Kidney capillary endothelial cell (primary cell): Measurements from ENCODE around the gene APBB1IP.

Experiments used
- DNase-seq: peaks from one replicate; pipeline ENCODE4 v3.0.0-alpha.2; 2018; ENCODE audit warnings: low spot score

APBB1IP gene

DNA sequence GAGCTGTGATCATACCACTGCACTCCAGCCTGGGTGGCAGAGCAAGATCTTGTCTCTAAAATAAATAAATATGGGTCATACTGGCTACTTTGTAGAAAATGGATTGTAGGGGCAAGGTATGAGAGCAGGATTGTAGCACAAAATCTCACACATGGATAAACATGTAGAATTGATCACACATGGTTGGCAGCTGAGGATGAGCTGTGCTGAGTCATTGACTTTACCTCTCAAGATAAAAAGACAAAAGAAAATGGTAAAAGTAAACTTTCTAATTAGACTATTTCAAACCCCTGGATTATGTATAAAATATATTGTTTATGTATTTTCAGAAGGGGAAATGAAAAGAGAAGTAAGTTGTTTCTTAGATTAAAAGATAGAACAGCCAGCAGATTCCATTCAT is 69.3 kb downstream of the APBB1IP start:
- DNase-seq, result no peak

DNA sequence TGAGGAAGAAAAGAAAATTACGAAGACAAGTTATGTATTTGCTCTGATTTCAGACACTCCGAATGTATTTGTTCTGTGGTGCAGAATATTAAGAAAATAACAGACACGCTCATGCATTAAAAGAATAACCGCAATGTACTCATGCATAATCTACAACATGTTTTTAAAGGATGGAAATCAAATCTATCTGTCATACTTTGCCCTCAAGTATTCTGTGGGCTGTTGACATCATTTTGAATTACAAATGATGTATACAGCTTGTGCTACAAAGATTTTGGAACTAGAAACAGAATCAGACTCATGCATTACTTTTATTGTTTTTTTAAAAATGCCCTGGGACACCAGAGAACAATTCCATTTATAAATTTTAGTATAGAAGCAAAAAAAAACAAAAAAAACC is 69.9 kb downstream of the APBB1IP start:
- DNase-seq, result no peak

DNA sequence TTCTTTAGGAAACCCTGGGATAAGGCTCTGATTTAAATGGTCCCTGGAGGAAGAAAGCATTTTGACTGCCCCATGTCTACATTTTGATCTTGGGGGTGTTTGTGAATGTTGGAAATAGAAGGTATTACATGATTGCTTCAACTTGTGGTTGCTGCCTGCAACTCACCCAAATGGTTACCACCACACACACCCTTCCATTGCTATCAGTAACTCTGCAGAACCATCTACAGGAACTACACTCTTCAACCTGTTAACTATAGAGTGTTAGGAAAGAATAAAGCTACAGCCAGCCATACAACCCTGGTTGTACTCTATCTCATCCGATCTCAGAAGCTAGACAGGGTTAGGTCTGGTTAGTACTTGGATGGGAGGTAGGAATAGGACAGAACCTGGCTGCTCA is 71.2 kb downstream of the APBB1IP start:
- DNase-seq, result no peak

GRCh38 chr10:26513101-26513500 is 75.0 kb downstream of the APBB1IP start:
- DNase-seq, result no peak

DNA sequence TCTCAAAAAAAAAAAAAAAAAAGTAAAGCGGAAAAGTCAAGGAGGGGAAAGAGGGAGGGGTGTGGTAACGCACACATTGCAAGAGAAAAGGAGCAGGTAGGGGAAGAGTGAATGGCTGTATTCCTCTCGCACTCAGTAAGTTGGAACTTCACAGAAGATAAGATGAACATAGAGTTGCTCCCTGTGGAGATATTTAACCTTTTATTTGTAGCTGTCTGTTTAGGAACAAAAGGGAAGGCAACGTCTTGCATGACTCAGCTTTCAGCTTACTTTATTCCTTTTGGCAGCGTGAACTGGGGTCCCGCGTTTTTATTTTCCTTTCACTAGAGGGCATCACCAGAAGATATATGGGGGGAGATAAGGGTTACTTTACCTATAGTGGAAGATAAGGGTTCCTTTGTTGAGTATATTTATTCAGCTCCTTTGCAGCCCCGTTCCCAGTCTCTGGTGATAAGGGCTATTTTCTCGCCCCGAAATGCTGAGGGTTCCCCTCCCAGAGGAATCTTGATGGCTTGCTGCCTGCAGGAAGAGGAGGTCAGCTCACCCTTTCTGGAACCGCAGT is 78.5 kb downstream of the APBB1IP start:
- DNase-seq, result no peak

DNA sequence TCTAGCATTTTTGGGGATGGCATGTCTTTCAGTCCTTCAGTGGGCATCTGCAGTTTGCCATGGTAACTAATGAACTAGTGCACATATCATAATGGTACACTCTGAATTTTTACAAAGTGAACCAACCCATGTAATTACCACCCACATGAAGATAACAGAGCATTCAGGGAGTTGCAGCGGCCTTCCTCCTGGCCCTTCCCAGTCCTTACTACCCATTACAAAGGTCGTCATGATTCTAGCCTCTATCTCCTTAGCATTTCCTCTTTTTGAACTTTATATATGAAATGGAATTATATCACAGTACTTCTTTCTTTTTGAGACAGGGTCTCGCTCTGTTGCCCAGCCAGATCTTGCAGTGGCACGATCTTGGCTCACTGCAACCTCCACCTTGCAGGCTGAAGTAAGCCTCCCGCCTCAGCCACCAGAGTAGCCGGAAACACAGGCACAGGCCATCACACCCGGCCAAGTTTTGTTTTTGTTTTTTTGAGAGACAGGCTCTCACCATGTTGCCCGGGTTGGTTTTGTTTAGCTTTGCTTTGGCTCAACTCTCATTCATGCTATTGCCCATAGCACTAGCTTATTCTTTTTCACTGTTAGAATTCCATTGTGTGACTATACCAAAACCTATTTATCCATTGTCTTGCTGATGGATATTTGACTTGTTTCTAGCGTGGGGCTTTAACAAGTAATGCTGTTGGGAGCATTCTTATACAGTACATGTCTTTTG is 79.2 kb downstream of the APBB1IP start:
- DNase-seq, result no peak

DNA sequence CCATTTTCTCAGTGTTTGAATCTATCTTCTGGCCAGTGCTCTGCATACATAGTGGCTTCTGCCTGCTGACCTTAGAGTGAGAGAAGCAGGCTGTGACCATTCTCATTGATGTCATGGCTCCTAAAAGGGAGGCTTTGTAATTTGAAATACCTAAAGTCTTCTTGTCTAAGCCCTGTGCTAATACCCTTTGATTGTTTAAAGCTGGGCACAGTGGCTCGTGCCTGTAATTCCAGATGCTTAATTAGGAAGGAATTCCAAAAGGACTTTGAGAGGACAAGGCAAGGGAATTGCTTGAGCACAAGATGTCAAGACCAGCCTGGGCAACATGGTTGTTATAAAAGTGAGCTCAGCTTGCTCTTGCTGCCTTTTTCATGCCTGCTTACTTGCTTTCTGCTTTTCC is 81.7 kb downstream of the APBB1IP start:
- DNase-seq, result no peak

DNA sequence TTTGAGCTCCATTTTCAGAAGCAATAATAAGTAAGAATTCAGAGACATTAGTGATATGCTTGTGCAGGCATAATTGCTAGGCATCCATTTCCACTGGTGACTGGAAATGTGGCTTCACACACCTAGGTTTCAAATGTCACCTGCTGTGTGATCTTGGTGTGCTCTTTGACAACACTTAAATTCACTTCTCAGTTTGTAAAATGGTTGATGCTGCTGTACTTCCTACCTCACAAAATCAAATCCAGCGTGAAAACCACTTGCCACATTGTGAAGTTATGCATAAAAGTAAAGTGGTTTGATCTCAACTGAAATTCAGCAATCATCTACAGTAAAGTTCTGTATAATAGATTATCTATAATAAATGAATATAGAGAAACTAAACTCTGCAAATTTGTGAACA is 82.4 kb downstream of the APBB1IP start:
- DNase-seq, result no peak

GRCh38 chr10:26524161-26524896 is 86.2 kb downstream of the APBB1IP start:
- DNase-seq, result no peak

DNA sequence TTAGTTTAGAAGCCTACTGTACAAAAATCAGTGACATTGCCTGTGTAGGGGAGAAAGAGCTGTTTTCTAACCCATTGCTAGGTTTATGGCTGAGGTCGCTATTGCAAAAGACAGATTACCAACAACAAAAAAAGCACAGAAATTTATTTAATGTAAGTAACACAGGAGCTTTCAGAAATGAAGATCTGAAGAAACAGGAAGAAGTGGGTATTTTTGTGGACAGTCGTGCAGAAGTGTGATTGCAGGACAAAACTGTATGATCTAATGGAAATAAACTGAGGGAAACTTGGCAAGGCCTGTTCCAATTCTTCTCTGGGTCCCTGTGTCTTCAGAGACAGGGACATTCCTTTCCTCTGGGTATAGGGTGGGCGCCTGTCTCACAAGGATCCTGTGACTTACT is 87.4 kb downstream of the APBB1IP start:
- DNase-seq, result no peak

DNA sequence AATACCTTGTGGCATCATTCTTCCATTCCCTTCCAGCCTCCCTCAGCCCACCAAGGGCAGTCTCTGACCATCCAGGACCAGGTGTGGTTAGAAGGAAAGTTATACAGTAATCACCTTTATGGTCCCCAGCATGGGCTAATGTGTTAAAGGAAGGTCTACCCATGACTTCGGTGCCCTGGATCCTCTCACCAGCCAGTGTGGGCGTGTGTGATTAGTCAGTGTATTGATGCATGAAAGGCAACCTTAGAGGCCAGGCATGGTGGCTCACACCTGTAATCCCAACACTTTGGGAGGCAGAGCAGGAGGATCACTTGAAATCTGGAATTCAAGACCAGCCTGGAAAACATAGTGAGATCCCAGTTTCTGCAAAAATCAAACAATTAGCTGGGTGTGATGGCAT is 88.9 kb downstream of the APBB1IP start:
- DNase-seq, result no peak

- DNase-seq, result no peak
These were observed 89.9 kb downstream of the APBB1IP start for GRCh38 chr10:26528048-26528447.

DNA sequence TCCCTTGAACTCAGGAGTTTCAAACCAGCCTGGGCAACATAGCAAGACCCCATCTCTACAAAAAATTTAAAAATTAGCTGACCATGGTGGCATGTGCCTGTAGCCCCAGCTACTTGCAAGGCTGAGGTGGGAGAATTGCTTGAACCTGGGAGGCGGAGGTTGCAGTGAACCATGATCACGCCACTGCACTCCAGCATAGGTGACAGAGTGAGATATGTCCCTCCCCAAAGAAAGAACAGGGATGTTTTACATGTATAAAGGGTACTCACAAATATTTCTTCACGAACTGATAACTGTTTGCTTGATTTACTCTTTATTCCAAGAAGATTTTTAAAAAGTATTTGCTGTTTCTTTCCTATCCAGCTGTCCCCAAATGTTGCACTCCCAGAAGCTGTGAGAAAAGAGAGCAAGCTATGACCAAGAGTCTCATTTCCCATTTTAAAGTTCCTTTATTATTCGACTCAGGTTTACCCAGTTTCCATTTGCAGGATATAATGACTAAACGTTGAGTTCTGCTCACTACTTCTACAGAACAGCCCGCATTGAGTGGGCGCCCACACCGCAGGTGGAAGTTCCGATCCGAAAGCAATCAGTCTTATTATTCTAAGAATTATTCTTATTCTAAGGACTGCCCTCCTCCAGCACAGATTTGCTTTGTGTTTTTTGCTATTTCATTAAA is 90.7 kb downstream of the APBB1IP start:
- no peak for DNase-seq

DNA sequence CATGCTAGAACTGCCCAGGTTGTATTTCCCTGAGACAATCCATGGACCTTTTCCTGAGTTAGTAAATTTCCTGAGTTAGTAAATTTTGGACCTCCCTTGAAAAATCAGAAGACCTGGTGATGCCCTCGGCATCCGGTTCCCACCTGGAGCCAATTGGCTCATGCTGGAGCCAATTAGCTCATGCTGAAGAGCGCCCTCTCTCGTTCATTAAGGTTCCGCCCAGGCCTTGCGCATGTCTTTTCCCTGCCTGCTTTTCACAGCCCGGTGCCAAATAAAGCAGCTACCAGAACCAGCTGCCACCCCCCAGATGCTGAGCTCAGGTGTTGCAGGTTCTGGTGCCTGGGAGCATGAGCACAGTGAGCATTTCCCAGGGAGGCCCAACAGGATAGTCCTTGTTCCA is 96.2 kb downstream of the APBB1IP start:
- DNase-seq, result no peak

- no peak for DNase-seq
These were observed 102.5 kb downstream of the APBB1IP start for GRCh38 chr10:26540601-26541000.

DNA sequence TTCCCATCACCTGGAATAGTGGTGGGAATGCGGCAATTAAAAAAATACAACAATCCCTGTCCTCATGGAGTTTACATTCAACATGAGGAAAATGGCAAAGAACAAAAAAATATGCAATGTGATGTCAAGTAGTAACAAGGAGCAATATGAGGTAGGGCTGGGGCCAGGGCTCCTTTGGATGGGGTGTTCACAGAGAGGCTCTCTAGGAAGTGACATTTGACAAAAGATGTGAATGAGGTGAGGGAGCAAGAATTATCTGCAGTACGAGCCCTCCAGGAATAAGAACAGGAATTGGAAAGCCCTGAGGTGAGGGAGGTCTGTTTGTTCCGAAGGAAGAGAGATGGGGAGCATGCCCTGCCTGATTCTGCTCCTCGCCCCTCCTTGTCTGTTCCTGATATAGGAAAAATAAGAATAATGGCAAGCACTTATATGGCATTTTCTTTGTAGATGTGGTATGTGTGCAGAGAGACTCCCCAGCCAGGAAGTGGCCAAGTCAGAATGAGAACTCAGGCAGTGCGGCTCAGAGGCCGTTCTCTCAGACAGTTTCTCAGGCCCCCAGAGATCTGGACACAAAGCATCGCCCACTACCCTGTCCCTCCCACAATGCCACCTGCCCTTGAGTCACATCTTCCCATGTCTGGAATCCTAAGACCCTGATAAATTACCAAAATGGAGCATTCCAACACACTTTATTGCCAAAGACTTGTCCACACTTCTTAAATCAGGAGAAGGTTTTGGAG is 105.6 kb downstream of the APBB1IP start:
- no peak for DNase-seq

- no peak for DNase-seq
These were observed 106.8 kb downstream of the APBB1IP start for GRCh38 chr10:26544932-26545331.

DNA sequence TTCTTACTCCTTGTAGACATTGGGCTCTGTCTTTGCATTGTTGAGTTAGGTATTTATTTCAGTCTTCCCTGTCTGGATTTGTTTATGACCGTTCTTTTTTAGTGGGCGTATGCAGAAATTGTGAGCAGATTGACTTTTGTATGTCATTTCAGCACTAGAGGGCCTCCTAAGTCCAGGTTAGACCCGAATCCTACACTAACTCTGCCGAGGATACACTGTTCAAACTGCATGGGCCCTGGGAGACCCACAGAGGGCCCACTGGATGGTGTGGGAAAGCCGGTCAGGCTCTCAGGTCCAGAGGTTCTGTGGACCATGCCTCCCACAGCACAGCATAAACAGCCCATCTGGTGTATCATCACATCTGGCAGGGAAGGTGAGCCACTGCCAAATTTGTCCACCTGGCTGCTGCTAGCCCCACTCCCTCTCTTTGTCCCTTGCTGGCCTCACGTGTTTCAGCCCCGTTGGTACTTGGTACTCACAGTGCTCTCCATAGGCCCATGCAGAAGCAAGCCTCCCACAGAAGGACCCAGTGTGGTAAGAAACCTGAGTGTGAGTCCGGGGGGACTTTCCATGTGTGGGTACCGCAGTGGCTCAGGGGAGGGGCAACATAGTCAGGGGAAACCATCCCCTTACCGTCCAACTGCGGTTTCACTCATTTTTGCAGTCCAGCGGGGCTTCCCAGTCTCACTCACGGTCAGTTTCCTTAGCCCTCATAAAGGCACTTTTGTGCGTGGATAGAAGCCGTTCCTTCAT is 112.8 kb downstream of the APBB1IP start:
- no peak for DNase-seq

- no peak for DNase-seq
These were observed 116.1 kb downstream of the APBB1IP start for GRCh38 chr10:26554246-26554645.

DNA sequence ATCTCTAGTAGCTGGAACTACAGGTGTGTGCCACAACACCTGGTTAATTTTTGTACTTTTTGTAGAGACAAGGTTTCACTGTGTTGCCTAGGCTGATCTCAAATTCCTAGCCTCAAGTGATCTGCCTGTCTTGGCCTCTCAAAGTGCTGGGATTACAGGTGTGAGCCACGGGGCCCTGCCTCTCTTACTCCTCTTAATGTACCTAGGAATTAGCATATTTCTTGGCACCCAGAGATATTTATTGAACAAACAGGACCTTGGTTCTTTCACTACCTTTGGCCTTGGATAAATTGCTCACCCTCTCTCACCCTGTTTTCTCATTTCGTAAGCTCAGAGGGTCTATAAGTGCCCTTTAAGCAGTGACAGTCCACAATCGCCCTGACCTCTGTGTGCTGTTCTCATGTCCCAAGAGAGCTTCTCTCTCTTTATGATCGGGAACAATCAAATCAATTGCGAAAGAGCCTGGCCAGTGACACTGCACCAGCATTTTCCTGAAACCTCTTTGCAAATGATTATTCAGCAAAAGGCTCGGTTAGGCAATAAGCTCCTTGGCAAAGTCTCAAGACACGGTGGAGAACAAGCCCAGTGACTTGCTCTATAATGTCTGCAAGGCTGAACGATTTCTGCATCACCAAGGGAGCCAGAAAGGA is 117.7 kb downstream of the APBB1IP start:
- no peak for DNase-seq
